Pericardium fibroblast (primary cell): ENCODE results near the gene CXCL9. TPM values are rescaled to one million over a fixed set of nuclear protein-coding genes. Genes with fewer than 3 reads are reported as not detected.

Experiments used
- total RNA-seq: library from RNA; depleted of rRNA; stranded (reverse); fragments of >200 nt; gene quantifications from 2 replicates; pipeline ENCODE4 v1.2.3, GENCODE V29; 2015

The CXCL9 gene
- total RNA-seq = not detected in 2 replicates

DNA sequence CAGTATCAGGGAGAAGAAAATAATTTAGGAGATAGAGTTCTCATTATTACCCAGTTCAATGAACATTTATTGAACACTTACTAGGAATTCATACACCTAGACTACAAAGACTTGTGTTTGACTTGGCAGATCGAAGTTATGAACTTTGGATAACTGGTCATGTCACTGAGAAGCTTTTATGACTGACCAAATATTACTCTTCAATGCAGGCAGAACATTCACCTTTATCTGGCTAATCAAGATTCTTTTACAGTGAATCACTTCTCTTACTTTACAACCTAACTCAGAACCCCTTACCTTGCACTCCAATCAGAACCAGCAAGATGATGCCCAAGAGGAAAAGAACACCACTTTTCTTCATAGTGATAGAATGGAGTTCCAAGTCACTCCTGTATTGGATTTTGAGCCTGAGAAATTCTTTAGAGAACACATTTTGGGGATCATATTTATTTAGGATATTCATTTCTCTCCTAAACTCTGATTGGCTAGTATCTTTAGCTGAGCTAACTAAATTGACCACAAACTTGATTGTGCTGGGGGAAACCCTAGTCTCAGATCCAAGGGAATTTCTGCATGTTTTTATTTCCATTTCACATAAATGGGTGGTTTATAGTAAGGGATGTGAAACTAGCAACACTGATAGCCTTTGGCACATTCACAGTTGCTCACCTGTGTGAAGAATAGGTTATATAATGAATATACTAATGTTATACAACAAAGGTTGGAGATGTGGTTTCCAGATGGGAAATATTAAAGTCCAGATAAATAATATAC is at the start of gene CXCL9:
TSS of gene CXCL9 (minus strand) at position 421 of the 774 bp plus-strand sequence. CDS start at position 361, 60 bp downstream.

DNA sequence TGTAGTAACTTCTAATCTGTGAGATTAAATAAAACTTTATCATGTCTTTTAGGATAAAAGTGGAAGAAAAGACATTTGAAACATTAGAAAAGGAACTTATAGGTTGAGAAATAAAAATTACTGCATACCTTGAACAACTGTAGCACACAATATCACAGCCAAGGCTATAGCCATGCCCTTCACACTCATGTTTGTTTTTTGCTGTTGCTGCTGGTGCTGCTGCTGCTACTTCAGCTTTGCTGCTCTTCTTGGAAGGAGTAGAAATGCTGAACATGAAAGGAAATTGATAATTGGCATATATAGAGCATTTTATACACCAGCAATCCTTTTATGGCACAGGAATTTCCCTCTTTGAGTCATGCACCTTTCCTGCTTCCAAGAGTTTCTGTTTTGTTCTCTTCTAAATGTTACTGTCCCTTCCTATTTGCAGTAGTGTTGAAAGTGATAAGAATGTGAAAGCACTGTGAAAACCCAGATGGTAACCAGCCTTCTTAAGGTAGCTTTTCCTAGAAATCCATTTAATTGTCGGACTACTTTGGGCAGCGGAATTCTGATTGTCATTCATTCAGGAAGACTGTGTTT is 28.6 kb upstream of the CXCL9 start, which contains the start of gene CXCL11:
TSS of gene CXCL11 (minus strand) at position 272 of the 582 bp plus-strand sequence. CDS start at position 189, 83 bp downstream.

GRCh38 chr4:76023389-76023788 is 16.1 kb upstream of the CXCL9 start, which contains the start of gene CXCL10:
TSS of gene CXCL10 (minus strand) at chr4:76023497. CDS start at chr4:76023431, 66 bp downstream.

Other genes starting within 250 kb of the CXCL9 start
- gene PPEF2, start 105.1 kb downstream of the CXCL9 start, total RNA-seq = not detected in 2 replicates
- 43.0 and 67.9 TPM in 2 replicates for gene NAAA, start 66.5 kb downstream of the CXCL9 start, total RNA-seq
- gene SDAD1, start 16.6 kb downstream of the CXCL9 start, total RNA-seq = 20.5 and 20.6 TPM in 2 replicates
- gene CXCL10, start 16.0 kb upstream of the CXCL9 start, total RNA-seq = not detected in 2 replicates
- gene CXCL11, start 28.6 kb upstream of the CXCL9 start, total RNA-seq = not detected in 2 replicates
- not detected in 2 replicates for gene ART3, start 67.2 kb upstream of the CXCL9 start, total RNA-seq
- 29.2 and 30.0 TPM in 2 replicates for gene NUP54, start 140.9 kb upstream of the CXCL9 start, total RNA-seq
- 116 and 124 TPM in 2 replicates for gene SCARB2, start 206.3 kb upstream of the CXCL9 start, total RNA-seq
- gene FAM47E, start 244.2 kb upstream of the CXCL9 start, total RNA-seq = under 0.01 TPM in 1 of 2 replicates, not detected in the other